ENCODE results near the gene ACTL6B.

Gene ACTL6B

GRCh38 chr7:100632951-100633717 lies 23.1 kb downstream of the ACTL6B start:
- Histone ChIP-seq H2BK5ac (ENCODE audit: low read depth, low read length, poor library complexity) (no peak overlapping the region), H3K14ac (ENCODE audit: low read length) (peak overlapping the region; percentile 14), H4K91ac (ENCODE audit: low read depth, low read length) (no peak overlapping the region), H4K8ac (ENCODE audit: low read depth, low read length) (peak overlapping the region; percentile 73), H2AK5ac (ENCODE audit: low read length) (no peak overlapping the region), H3K4me1 (ENCODE audit: control insufficient read depth in 1 of 2, insufficient read depth in 2 of 2, low read length in 2 of 2) (peaks cover 7% of the 10 kb centered on the region in 2 experiments), H2AFZ (ENCODE audit: insufficient read depth, low read length, poor library complexity) (peak overlapping the region; percentile 19), H3K4me2 (ENCODE audit: low read length) (peak overlapping the region; percentile 67), H3K18ac (ENCODE audit: low read length) (peak overlapping the region; percentile 56), H3K27me3 (ENCODE audit: insufficient read depth, low read length) (peaks cover 9% of the 10 kb centered on the region), H2BK12ac (ENCODE audit: low read length) (no peak overlapping the region), H3K79me2 (ENCODE audit: control insufficient read depth, insufficient read depth, low read length, poor library complexity) (peaks cover 3% of the 10 kb centered on the region), H3K9ac (ENCODE audit: low read length) (no peak overlapping the region), H2BK120ac (ENCODE audit: insufficient read depth, low read length, poor library complexity) (no peak overlapping the region), H3K36me3 (ENCODE audit: control insufficient read depth in 1 of 2, insufficient read depth in 2 of 2, low read length in 2 of 2) (no peaks in the 10 kb centered on the region), H3K4me3 (ENCODE audit: low read depth, low read length) (peak overlapping the region; percentile 32), H3K4ac (ENCODE audit: low read depth, low read length) (no peak overlapping the region), H4K12ac (ENCODE audit: low read depth, low read length) (peak overlapping the region; percentile 65), H3K23ac (ENCODE audit: low read length) (peak overlapping the region; percentile 47), H3K9me3 (ENCODE audit: insufficient read depth, low read depth, low read length) (peaks cover 2% of the 10 kb centered on the region), H3K27ac (ENCODE audit: low read depth, low read length) (no peak overlapping the region), H3K79me1 (ENCODE audit: low read length) (no peaks in the 10 kb centered on the region)
- WGBS (ENCODE audit: extremely low coverage, insufficient coverage, insufficient read length): no CpG with 5 or more reads among the region's 72 CpGs
- DNase-seq: peak; percentile 31 to 62

GRCh38 chr7:100630066-100630465 lies 26.2 kb downstream of the ACTL6B start:
- no peak overlapping the region for H2AFZ ChIP-seq (ENCODE audit: insufficient read depth, low read length, poor library complexity)
- DNase-seq: no peak
- H3K14ac ChIP-seq (ENCODE audit: low read length): no peak overlapping the region
- H3K23ac ChIP-seq (ENCODE audit: low read length): no peak overlapping the region
- WGBS (ENCODE audit: extremely low coverage, insufficient coverage, insufficient read length): no CpG with 5 or more reads among the region's 4 CpGs
- no peak overlapping the region for H3K4ac ChIP-seq (ENCODE audit: low read depth, low read length)
- H3K4me3 ChIP-seq (ENCODE audit: low read depth, low read length): no peak overlapping the region
- no peak overlapping the region for H3K27ac ChIP-seq (ENCODE audit: low read depth, low read length)
- H2AK5ac ChIP-seq (ENCODE audit: low read length): no peak overlapping the region
- H3K9ac ChIP-seq (ENCODE audit: low read length): no peak overlapping the region
- H4K8ac ChIP-seq (ENCODE audit: low read depth, low read length): no peak overlapping the region
- peaks cover 16% of the 10 kb centered on the region for H3K27me3 ChIP-seq (ENCODE audit: insufficient read depth, low read length)
- peaks cover 3% of the 10 kb centered on the region for H3K79me2 ChIP-seq (ENCODE audit: control insufficient read depth, insufficient read depth, low read length, poor library complexity)
- H3K4me2 ChIP-seq (ENCODE audit: low read length): no peak overlapping the region
- no peak overlapping the region for H2BK120ac ChIP-seq (ENCODE audit: insufficient read depth, low read length, poor library complexity)
- no peak overlapping the region for H2BK5ac ChIP-seq (ENCODE audit: low read depth, low read length, poor library complexity)
- no peak overlapping the region for H2BK12ac ChIP-seq (ENCODE audit: low read length)
- H3K18ac ChIP-seq (ENCODE audit: low read length): no peak overlapping the region
- H3K4me1 ChIP-seq (ENCODE audit: control insufficient read depth in 1 of 2, insufficient read depth in 2 of 2, low read length in 2 of 2): peaks cover 7 to 11% of the 10 kb centered on the region in 2 experiments
- no peaks in the 10 kb centered on the region for H3K79me1 ChIP-seq (ENCODE audit: low read length)
- no peak overlapping the region for H4K12ac ChIP-seq (ENCODE audit: low read depth, low read length)
- no peak overlapping the region for H4K91ac ChIP-seq (ENCODE audit: low read depth, low read length)
- H3K36me3 ChIP-seq (ENCODE audit: control insufficient read depth in 1 of 2, insufficient read depth in 2 of 2, low read length in 2 of 2): no peaks in the 10 kb centered on the region
- peaks cover 6% of the 10 kb centered on the region for H3K9me3 ChIP-seq (ENCODE audit: insufficient read depth, low read depth, low read length)

GRCh38 chr7:100629117-100629716 lies 27.0 kb downstream of the ACTL6B start:
- H2BK120ac ChIP-seq (ENCODE audit: insufficient read depth, low read length, poor library complexity): no peak overlapping the region
- no peaks in the 10 kb centered on the region for H3K79me1 ChIP-seq (ENCODE audit: low read length)
- peaks cover 7 to 11% of the 10 kb centered on the region in 2 experiments for H3K4me1 ChIP-seq (ENCODE audit: control insufficient read depth in 1 of 2, insufficient read depth in 2 of 2, low read length in 2 of 2)
- no peak overlapping the region for H2AK5ac ChIP-seq (ENCODE audit: low read length)
- no peak overlapping the region for H2AFZ ChIP-seq (ENCODE audit: insufficient read depth, low read length, poor library complexity)
- H4K8ac ChIP-seq (ENCODE audit: low read depth, low read length): no peak overlapping the region
- H3K4me3 ChIP-seq (ENCODE audit: low read depth, low read length): peak overlapping the region; percentile 1
- peaks cover 16% of the 10 kb centered on the region for H3K27me3 ChIP-seq (ENCODE audit: insufficient read depth, low read length)
- peaks cover 6% of the 10 kb centered on the region for H3K9me3 ChIP-seq (ENCODE audit: insufficient read depth, low read depth, low read length)
- peaks cover 3% of the 10 kb centered on the region for H3K79me2 ChIP-seq (ENCODE audit: control insufficient read depth, insufficient read depth, low read length, poor library complexity)
- H3K14ac ChIP-seq (ENCODE audit: low read length): no peak overlapping the region
- H3K4ac ChIP-seq (ENCODE audit: low read depth, low read length): no peak overlapping the region
- H3K36me3 ChIP-seq (ENCODE audit: control insufficient read depth in 1 of 2, insufficient read depth in 2 of 2, low read length in 2 of 2): no peaks in the 10 kb centered on the region
- no peak overlapping the region for H3K27ac ChIP-seq (ENCODE audit: low read depth, low read length)
- no peak overlapping the region for H3K23ac ChIP-seq (ENCODE audit: low read length)
- H2BK5ac ChIP-seq (ENCODE audit: low read depth, low read length, poor library complexity): no peak overlapping the region
- no CpG with 5 or more reads among the region's 11 CpGs for WGBS (ENCODE audit: extremely low coverage, insufficient coverage, insufficient read length)
- H3K18ac ChIP-seq (ENCODE audit: low read length): no peak overlapping the region
- peak; percentile 55 to 57 for DNase-seq
- H2BK12ac ChIP-seq (ENCODE audit: low read length): no peak overlapping the region
- H4K12ac ChIP-seq (ENCODE audit: low read depth, low read length): no peak overlapping the region
- no peak overlapping the region for H3K9ac ChIP-seq (ENCODE audit: low read length)
- H3K4me2 ChIP-seq (ENCODE audit: low read length): no peak overlapping the region
- H4K91ac ChIP-seq (ENCODE audit: low read depth, low read length): no peak overlapping the region

GRCh38 chr7:100627238-100627549 lies 29.1 kb downstream of the ACTL6B start:
- peaks cover 7% of the 10 kb centered on the region for H3K27me3 ChIP-seq (ENCODE audit: insufficient read depth, low read length)
- DNase-seq: no peak
- H3K4ac ChIP-seq (ENCODE audit: low read depth, low read length): no peak overlapping the region
- H3K27ac ChIP-seq (ENCODE audit: low read depth, low read length): no peak overlapping the region
- no peak overlapping the region for H2AFZ ChIP-seq (ENCODE audit: insufficient read depth, low read length, poor library complexity)
- H3K14ac ChIP-seq (ENCODE audit: low read length): no peak overlapping the region
- H3K4me3 ChIP-seq (ENCODE audit: low read depth, low read length): no peak overlapping the region
- no peak overlapping the region for H4K8ac ChIP-seq (ENCODE audit: low read depth, low read length)
- no peaks in the 10 kb centered on the region for H3K36me3 ChIP-seq (ENCODE audit: control insufficient read depth in 1 of 2, insufficient read depth in 2 of 2, low read length in 2 of 2)
- peaks cover 0 to 3% of the 10 kb centered on the region in 2 experiments for H3K4me1 ChIP-seq (ENCODE audit: control insufficient read depth in 1 of 2, insufficient read depth in 2 of 2, low read length in 2 of 2)
- no peaks in the 10 kb centered on the region for H3K79me1 ChIP-seq (ENCODE audit: low read length)
- H4K91ac ChIP-seq (ENCODE audit: low read depth, low read length): no peak overlapping the region
- WGBS (ENCODE audit: extremely low coverage, insufficient coverage, insufficient read length): no CpG with 5 or more reads among the region's 21 CpGs
- H2BK12ac ChIP-seq (ENCODE audit: low read length): no peak overlapping the region
- H2AK5ac ChIP-seq (ENCODE audit: low read length): no peak overlapping the region
- no peak overlapping the region for H3K23ac ChIP-seq (ENCODE audit: low read length)
- no peak overlapping the region for H2BK120ac ChIP-seq (ENCODE audit: insufficient read depth, low read length, poor library complexity)
- H3K4me2 ChIP-seq (ENCODE audit: low read length): no peak overlapping the region
- no peak overlapping the region for H3K18ac ChIP-seq (ENCODE audit: low read length)
- peaks cover 6% of the 10 kb centered on the region for H3K9me3 ChIP-seq (ENCODE audit: insufficient read depth, low read depth, low read length)
- no peak overlapping the region for H3K9ac ChIP-seq (ENCODE audit: low read length)
- no peak overlapping the region for H2BK5ac ChIP-seq (ENCODE audit: low read depth, low read length, poor library complexity)
- no peaks in the 10 kb centered on the region for H3K79me2 ChIP-seq (ENCODE audit: control insufficient read depth, insufficient read depth, low read length, poor library complexity)
- no peak overlapping the region for H4K12ac ChIP-seq (ENCODE audit: low read depth, low read length)
